K562 (cell line): Measurements from ENCODE around the gene PKD1. TPM values are rescaled to one million over a fixed set of nuclear protein-coding genes. Genes with fewer than 3 reads are reported as not detected.

Source experiments
- ELF1 ChIP-seq: fragments of 200-800 bp; sonication (Bioruptor generic); IDR thresholded peaks from 2 replicates; pipeline ENCODE4 v1.6.1; 2016; ENCODE audit warnings: missing genetic modification characterization, missing compliant biosample characterization
- ETS2 ChIP-seq: IDR thresholded peaks from 2 replicates; pipeline ENCODE4 v1.6.1; 2016; ENCODE audit warnings: borderline replicate concordance, missing genetic modification characterization, mild to moderate bottlenecking, moderate library complexity, missing compliant biosample characterization; ENCODE audit not compliant: poor library complexity, severe bottlenecking
- HLTF ChIP-seq: fragments of 450-650 bp; IDR thresholded peaks from 2 replicates; pipeline ENCODE4 v1.6.1; 2016
- KAT2B ChIP-seq: IDR thresholded peaks from one replicate; pipeline ENCODE4 v1.6.1; 2012; ENCODE audit warnings: low read depth, mild to moderate bottlenecking, control low read depth, inconsistent platforms, low read length, moderate library complexity
- POLR2B ChIP-seq: fragments of 450-650 bp; IDR thresholded peaks from 2 replicates; pipeline ENCODE4 v1.6.1; 2018; ENCODE audit warnings: low read depth; ENCODE audit not compliant: partially characterized antibody
- RBM34 ChIP-seq: fragments of 200-400 bp; formaldehyde crosslinking; IDR thresholded peaks from 2 replicates; pipeline ENCODE4 v1.6.1; 2018; ENCODE audit warnings: low read length, borderline replicate concordance; ENCODE audit not compliant: insufficient read depth
- SMARCE1 ChIP-seq: fragments of 450-650 bp; IDR thresholded peaks from 2 replicates; pipeline ENCODE4 v1.7.1; 2016; ENCODE audit warnings: mild to moderate bottlenecking
- SRF ChIP-seq, 2 experiments: fragments of 250-450, 450-650 bp in 1 of 2; sonication (Bioruptor Pico) in 1 of 2; sonication (generic) in 1 of 2; formaldehyde crosslinking; IDR thresholded peaks; 2 replicates each; pipeline versions ENCODE4 v1.5.0 to v1.5.1; 2020 to 2022; ENCODE audit warnings: mild to moderate bottlenecking in 1 of 2, missing genetic modification reagents in 1 of 2
- TAF9B ChIP-seq: fragments of 450-650 bp; IDR thresholded peaks from 2 replicates; pipeline ENCODE4 v1.6.1; 2018; ENCODE audit warnings: mild to moderate bottlenecking; ENCODE audit not compliant: partially characterized antibody
- TEAD2 ChIP-seq: fragments of 450-650 bp; IDR thresholded peaks from 2 replicates; pipeline ENCODE4 v1.6.1; 2016; ENCODE audit warnings: missing genetic modification characterization, control low read depth, missing compliant biosample characterization
- ZFP36 ChIP-seq: fragments of 150-350 bp; IDR thresholded peaks from 2 replicates; pipeline ENCODE4 v1.6.1; 2018; ENCODE audit warnings: low read length, low read depth; ENCODE audit not compliant: partially characterized antibody
- ZNF143 ChIP-seq: sonication (generic); formaldehyde crosslinking; IDR thresholded peaks from 2 replicates; pipeline ENCODE4 v1.9.0; 2022; ENCODE audit warnings: mild to moderate bottlenecking, missing genetic modification reagents
- ZNF41 ChIP-seq: fragments of 250-450 bp; sonication (Bioruptor Pico); conservative IDR thresholded peaks from 2 replicates; pipeline ENCODE4 v1.4.0; 2020; ENCODE audit warnings: mild to moderate bottlenecking
- ZNF696 ChIP-seq: fragments of 250-450 bp; sonication (Bioruptor Pico); conservative IDR thresholded peaks from 2 replicates; pipeline ENCODE4 v1.4.0; 2020; ENCODE audit warnings: mild to moderate bottlenecking, moderate library complexity
- ZNF75A ChIP-seq: fragments of 450-650 bp; formaldehyde crosslinking; IDR thresholded peaks from 2 replicates; pipeline ENCODE4 v1.4.0; 2020; ENCODE audit warnings: mild to moderate bottlenecking
- ZNF764 ChIP-seq: fragments of 250-450 bp; sonication (Bioruptor Pico); IDR thresholded peaks from 2 replicates; pipeline ENCODE4 v1.4.0; 2020; ENCODE audit warnings: low read depth, mild to moderate bottlenecking, moderate library complexity
- polyA plus RNA-seq, 8 experiments: library from polyadenylated mRNA; depleted of rRNA in 4 of 8; stranded (reverse) in 5 of 8; unstranded in 3 of 8; fragments of >200 nt; fragmentation: Nextera tagmentation in 2 of 8; fragmentation: Illumina TruSeq in 1 of 8; extraction: Ambion mirVana in 2 of 8; extraction: Trizol in 1 of 8; gene quantifications; 2 replicates each; pipeline versions ENCODE4 v1.2.1 to v1.2.3, GENCODE V29; 2011 to 2014; ENCODE audit warnings: inconsistent platforms in 1 of 8, missing spikeins in 1 of 8
- total RNA-seq, 7 experiments: library from RNA; depleted of rRNA in 6 of 7; stranded (reverse); fragments of >200 nt in 6 of 7; fragmentation: Illumina TruSeq in 2 of 7; extraction: Trizol in 2 of 7; gene quantifications; 2 replicates each; pipeline versions ENCODE4 v1.2.1 to v1.2.3, GENCODE V29; 2011 to 2021; ENCODE audit warnings: low replicate concordance in 1 of 7
- TF ChIP-seq, protein P1 (sequence below): sonication (generic); formaldehyde crosslinking; IDR thresholded peaks from 2 replicates; pipeline ENCODE4 v1.8.1; 2023; ENCODE audit warnings: mild to moderate bottlenecking, missing genetic modification reagents
- TF ChIP-seq, protein P2 (sequence below): IDR thresholded peaks from 2 replicates; pipeline ENCODE4 v1.6.1; 2016; ENCODE audit warnings: missing genetic modification characterization, missing compliant biosample characterization
- TF ChIP-seq, protein P3 (sequence below): sonication (generic); formaldehyde crosslinking; IDR thresholded peaks from 2 replicates; pipeline ENCODE4 v1.8.0; 2023; ENCODE audit warnings: missing genetic modification reagents, mild to moderate bottlenecking, borderline replicate concordance

Gene PKD1
- total and polyA plus RNA-seq, 9 of the 15 experiments (the other 6 are each of a cell fraction or from before 2014, with no cell fraction given), result 0.23 to 93.5 (median 12.6) TPM

DNA sequence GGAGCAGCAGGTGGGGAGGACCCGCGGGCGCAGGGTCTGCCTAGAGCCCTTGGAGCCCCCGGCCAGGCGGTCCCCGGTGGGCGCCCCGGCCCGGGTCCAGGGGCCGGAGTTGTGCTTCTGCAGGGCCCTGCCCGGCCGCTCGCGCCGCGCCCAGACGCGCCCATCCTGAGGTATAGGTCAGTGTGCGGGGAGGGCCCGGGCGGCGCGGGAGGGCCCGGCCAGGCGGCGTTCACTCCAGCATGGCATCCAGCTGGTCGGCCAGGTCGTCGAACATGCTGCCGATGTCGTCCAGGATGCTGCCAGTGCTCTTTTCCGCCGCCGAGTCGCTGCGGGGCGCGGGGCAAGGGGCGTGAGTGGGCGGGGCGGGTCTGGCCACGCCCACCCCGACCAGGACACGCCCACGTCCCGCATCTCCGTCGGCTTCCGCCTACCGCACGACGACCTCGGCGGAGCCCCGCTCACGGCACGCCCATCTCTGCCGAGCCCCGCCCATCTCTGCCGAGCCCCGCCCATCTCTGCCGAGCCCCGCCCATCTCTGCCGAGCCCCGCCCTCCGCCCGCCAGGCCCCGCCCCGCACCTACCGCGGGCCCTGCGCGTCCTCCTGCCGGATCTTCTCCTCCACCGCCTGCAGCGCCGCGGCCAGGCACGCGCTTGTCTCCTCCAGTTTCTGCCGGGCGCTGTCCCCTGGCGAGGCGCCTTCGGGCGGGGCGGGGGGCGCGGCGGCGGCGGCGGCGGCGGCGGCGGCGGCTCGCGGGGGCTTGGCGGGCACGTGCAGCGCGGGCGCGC lies 42.8 kb upstream of the PKD1 start (continued):
- TF ChIP-seq KAT2B (no peak), SMARCE1 (no peak), TAF9B (no peak), ZNF75A (CRISPR knock-in tag) (no peak), ZNF41 (no peak), ZNF764 (CRISPR knock-in tag) (no peak), ZFP36 (no peak), RBM34 (no peak), ZNF143 (CRISPR knock-in tag) (no peak), POLR2B (peak; percentile 55), HLTF (no peak), ETS2 (no peak), ELF1 (tag) (no peak), TEAD2 (tag) (no peak), ZNF696 (no peak), SRF (CRISPR knock-in tag; IDR thresholded peaks at IDR 0.05) (no peak)
- TF ChIP-seq, protein P1, sequence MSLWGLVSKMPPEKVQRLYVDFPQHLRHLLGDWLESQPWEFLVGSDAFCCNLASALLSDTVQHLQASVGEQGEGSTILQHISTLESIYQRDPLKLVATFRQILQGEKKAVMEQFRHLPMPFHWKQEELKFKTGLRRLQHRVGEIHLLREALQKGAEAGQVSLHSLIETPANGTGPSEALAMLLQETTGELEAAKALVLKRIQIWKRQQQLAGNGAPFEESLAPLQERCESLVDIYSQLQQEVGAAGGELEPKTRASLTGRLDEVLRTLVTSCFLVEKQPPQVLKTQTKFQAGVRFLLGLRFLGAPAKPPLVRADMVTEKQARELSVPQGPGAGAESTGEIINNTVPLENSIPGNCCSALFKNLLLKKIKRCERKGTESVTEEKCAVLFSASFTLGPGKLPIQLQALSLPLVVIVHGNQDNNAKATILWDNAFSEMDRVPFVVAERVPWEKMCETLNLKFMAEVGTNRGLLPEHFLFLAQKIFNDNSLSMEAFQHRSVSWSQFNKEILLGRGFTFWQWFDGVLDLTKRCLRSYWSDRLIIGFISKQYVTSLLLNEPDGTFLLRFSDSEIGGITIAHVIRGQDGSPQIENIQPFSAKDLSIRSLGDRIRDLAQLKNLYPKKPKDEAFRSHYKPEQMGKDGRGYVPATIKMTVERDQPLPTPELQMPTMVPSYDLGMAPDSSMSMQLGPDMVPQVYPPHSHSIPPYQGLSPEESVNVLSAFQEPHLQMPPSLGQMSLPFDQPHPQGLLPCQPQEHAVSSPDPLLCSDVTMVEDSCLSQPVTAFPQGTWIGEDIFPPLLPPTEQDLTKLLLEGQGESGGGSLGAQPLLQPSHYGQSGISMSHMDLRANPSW (CRISPR knock-in tag), result no peak
- TF ChIP-seq, protein P2, sequence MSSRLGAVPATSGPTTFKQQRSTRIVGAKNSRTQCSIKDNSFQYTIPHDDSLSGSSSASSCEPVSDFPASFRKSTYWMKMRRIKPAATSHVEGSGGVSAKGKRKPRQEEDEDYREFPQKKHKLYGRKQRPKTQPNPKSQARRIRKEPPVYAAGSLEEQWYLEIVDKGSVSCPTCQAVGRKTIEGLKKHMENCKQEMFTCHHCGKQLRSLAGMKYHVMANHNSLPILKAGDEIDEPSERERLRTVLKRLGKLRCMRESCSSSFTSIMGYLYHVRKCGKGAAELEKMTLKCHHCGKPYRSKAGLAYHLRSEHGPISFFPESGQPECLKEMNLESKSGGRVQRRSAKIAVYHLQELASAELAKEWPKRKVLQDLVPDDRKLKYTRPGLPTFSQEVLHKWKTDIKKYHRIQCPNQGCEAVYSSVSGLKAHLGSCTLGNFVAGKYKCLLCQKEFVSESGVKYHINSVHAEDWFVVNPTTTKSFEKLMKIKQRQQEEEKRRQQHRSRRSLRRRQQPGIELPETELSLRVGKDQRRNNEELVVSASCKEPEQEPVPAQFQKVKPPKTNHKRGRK (tag), result no peak
- TF ChIP-seq, protein P3, sequence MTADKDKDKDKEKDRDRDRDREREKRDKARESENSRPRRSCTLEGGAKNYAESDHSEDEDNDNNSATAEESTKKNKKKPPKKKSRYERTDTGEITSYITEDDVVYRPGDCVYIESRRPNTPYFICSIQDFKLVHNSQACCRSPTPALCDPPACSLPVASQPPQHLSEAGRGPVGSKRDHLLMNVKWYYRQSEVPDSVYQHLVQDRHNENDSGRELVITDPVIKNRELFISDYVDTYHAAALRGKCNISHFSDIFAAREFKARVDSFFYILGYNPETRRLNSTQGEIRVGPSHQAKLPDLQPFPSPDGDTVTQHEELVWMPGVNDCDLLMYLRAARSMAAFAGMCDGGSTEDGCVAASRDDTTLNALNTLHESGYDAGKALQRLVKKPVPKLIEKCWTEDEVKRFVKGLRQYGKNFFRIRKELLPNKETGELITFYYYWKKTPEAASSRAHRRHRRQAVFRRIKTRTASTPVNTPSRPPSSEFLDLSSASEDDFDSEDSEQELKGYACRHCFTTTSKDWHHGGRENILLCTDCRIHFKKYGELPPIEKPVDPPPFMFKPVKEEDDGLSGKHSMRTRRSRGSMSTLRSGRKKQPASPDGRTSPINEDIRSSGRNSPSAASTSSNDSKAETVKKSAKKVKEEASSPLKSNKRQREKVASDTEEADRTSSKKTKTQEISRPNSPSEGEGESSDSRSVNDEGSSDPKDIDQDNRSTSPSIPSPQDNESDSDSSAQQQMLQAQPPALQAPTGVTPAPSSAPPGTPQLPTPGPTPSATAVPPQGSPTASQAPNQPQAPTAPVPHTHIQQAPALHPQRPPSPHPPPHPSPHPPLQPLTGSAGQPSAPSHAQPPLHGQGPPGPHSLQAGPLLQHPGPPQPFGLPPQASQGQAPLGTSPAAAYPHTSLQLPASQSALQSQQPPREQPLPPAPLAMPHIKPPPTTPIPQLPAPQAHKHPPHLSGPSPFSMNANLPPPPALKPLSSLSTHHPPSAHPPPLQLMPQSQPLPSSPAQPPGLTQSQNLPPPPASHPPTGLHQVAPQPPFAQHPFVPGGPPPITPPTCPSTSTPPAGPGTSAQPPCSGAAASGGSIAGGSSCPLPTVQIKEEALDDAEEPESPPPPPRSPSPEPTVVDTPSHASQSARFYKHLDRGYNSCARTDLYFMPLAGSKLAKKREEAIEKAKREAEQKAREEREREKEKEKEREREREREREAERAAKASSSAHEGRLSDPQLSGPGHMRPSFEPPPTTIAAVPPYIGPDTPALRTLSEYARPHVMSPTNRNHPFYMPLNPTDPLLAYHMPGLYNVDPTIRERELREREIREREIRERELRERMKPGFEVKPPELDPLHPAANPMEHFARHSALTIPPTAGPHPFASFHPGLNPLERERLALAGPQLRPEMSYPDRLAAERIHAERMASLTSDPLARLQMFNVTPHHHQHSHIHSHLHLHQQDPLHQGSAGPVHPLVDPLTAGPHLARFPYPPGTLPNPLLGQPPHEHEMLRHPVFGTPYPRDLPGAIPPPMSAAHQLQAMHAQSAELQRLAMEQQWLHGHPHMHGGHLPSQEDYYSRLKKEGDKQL (CRISPR knock-in tag), result no peak
